OCI-LY3 (cell line): ENCODE data around the gene SCRN1.

Source experiments
- EZH2phosphoT487 ChIP-seq: fragments of 200-600 bp; shearing (Covaris generic); IDR thresholded peaks from 2 replicates; pipeline ENCODE4 v1.6.1; 2018; ENCODE audit warnings: antibody characterized with exemption, mixed run types, low read depth
- TF ChIP-seq, protein P1 (sequence below): fragments of 200-600, 300-600 bp; sonication (generic); IDR thresholded peaks from 2 replicates; pipeline ENCODE4 v1.5.1; 2014; ENCODE audit warnings: antibody characterized with exemption, low read length, low read depth

DNA sequence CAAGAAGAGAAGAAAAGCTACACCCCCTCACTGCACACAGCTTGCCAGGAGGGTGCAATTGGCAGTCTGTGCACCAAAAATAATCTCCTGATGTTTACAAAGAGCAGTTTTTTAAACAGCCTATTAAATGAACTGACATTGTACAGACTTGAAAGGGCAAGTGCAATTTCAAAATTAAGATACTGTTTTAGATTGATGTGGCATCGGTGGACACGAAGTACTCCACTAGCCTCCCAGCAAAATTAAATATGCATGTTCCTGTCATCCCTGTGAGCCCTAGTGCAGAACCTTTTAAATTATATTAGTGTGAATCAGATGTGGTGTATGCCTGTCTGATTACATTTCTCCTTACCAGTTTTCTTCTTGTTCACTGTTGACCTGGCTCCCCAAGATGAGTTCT, 95.3 kb downstream of the SCRN1 start:
- TF ChIP-seq, protein P1, sequence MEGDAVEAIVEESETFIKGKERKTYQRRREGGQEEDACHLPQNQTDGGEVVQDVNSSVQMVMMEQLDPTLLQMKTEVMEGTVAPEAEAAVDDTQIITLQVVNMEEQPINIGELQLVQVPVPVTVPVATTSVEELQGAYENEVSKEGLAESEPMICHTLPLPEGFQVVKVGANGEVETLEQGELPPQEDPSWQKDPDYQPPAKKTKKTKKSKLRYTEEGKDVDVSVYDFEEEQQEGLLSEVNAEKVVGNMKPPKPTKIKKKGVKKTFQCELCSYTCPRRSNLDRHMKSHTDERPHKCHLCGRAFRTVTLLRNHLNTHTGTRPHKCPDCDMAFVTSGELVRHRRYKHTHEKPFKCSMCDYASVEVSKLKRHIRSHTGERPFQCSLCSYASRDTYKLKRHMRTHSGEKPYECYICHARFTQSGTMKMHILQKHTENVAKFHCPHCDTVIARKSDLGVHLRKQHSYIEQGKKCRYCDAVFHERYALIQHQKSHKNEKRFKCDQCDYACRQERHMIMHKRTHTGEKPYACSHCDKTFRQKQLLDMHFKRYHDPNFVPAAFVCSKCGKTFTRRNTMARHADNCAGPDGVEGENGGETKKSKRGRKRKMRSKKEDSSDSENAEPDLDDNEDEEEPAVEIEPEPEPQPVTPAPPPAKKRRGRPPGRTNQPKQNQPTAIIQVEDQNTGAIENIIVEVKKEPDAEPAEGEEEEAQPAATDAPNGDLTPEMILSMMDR, result no peak
- TF ChIP-seq EZH2phosphoT487, result no peak
